ENCODE measurements around the gene LARGE1. TPM values are rescaled to one million over a fixed set of nuclear protein-coding genes. Genes with fewer than 3 reads are reported as not detected.

Gene LARGE1
- total RNA-seq, 2 donors from 2014 or later, result 29.5 to 42.1 TPM

DNA sequence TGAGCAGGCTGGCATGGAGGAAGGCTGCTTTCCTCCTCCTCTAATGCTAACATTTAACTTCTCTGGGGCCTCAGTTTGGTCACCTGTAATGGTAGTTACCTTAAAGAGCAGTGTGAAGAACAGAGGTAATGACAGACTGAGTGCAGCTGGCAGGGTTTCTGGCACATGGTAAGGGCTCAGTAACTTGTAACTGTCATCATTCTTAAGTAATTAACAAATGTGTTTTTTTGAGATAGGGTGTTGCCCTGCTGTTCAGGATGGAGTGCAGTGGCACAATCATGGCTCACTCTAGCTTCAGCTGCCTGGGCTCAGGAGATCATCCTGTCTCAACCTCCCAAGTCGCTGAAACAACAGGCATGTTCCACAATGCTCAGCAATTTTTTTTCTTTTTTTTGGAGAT lies 620.1 kb downstream of the LARGE1 start:
- H3K27ac ChIP-seq, result no peak overlapping the region
- H3K4me3 ChIP-seq, result no peak overlapping the region
- H3K36me3 ChIP-seq, result no peaks in the 10 kb centered on the region
- H3K27me3 ChIP-seq (replicated peaks; ENCODE audit: insufficient read depth), result no peaks in the 10 kb centered on the region
- DNase-seq (ENCODE audit: low spot score) (no peak), ATAC-seq (ENCODE audit: insufficient number of reproducible peaks, low FRiP score, low read depth) (no peak)
- H3K4me1 ChIP-seq (ENCODE audit: control insufficient read depth in 1 of 2, low read depth in 2 of 2), result peaks cover 4 to 9% of the 10 kb centered on the region in 2 donors
- H3K9me3 ChIP-seq, result no peaks in the 10 kb centered on the region
- TF ChIP-seq, protein P1, sequence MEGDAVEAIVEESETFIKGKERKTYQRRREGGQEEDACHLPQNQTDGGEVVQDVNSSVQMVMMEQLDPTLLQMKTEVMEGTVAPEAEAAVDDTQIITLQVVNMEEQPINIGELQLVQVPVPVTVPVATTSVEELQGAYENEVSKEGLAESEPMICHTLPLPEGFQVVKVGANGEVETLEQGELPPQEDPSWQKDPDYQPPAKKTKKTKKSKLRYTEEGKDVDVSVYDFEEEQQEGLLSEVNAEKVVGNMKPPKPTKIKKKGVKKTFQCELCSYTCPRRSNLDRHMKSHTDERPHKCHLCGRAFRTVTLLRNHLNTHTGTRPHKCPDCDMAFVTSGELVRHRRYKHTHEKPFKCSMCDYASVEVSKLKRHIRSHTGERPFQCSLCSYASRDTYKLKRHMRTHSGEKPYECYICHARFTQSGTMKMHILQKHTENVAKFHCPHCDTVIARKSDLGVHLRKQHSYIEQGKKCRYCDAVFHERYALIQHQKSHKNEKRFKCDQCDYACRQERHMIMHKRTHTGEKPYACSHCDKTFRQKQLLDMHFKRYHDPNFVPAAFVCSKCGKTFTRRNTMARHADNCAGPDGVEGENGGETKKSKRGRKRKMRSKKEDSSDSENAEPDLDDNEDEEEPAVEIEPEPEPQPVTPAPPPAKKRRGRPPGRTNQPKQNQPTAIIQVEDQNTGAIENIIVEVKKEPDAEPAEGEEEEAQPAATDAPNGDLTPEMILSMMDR (IDR thresholded peaks at IDR 0.05), result no peak

DNA sequence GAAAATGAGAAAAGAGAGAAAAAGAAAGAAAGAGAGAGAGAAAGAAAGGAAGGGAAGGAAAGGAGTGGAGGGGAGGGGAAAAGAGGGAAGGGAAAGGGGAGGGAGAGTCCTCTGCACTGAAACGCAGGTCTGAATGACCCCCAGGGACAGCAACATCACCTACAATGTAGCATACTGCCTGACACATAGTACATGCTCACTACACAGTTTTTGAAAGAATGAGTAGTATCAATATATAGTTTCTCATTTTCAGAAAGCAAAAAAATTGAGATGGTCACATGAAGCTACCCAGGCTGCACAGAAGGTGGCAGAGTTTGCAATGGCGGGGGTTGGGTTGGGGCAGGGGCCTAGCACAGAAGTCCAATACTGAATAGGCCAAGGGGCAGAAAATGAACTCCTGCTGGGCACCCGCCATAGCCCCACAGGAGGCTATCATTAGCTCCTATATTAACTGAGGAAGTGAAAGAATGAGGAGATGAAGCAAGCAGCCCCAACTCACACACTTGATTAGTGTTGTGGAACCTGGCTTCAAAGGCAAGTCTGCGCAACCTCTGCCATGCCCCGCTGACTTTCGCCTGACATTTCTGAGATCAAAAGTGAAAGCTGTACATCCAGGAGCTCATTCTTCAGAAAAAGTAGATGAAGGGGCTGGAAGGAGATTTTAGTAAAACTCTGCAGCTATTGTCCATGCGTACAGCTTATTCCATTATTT lies 620.9 kb downstream of the LARGE1 start:
- Histone ChIP-seq H3K36me3 (no peaks in the 10 kb centered on the region), H3K4me3 (no peak overlapping the region), H3K9me3 (no peaks in the 10 kb centered on the region), H3K27me3 (replicated peaks; ENCODE audit: insufficient read depth) (no peaks in the 10 kb centered on the region), H3K4me1 (ENCODE audit: control insufficient read depth in 1 of 2, low read depth in 2 of 2) (peaks cover 4 to 9% of the 10 kb centered on the region in 2 donors), H3K27ac (no peak overlapping the region)
- TF ChIP-seq, protein P1 (IDR thresholded peaks at IDR 0.05), result no peak
- DNase-seq (ENCODE audit: low spot score) (no peak), ATAC-seq (ENCODE audit: insufficient number of reproducible peaks, low FRiP score, low read depth) (no peak)

DNA sequence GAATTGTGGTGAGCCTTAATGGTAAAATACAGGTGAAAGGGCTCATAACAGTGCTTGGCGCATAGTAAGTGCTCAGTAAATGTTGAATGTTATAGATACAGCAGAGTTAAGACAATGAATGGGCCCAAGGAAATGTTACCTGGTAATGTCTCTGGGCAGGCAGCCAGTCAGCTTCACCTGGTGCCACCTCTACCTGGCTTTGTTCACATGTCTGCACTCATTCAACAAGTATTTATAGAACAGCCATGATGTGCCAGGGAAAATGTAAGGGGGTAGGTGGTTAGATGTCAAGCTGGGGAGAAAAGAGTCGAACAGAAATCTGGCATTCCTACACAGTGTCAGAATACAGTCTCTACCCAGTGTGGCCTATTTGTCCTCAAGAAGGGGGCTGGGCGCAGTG lies 623.3 kb downstream of the LARGE1 start:
- no peak overlapping the region for H3K4me3 ChIP-seq
- no peaks in the 10 kb centered on the region for H3K27me3 ChIP-seq (replicated peaks; ENCODE audit: insufficient read depth)
- no peak overlapping the region for H3K27ac ChIP-seq
- peaks cover 4 to 9% of the 10 kb centered on the region in 2 donors for H3K4me1 ChIP-seq (ENCODE audit: control insufficient read depth in 1 of 2, low read depth in 2 of 2)
- no peaks in the 10 kb centered on the region for H3K9me3 ChIP-seq
- no peaks in the 10 kb centered on the region for H3K36me3 ChIP-seq
- TF ChIP-seq, protein P1 (IDR thresholded peaks at IDR 0.05), result no peak
- DNase-seq (ENCODE audit: low spot score) (no peak), ATAC-seq (ENCODE audit: insufficient number of reproducible peaks, low FRiP score, low read depth) (no peak)

DNA sequence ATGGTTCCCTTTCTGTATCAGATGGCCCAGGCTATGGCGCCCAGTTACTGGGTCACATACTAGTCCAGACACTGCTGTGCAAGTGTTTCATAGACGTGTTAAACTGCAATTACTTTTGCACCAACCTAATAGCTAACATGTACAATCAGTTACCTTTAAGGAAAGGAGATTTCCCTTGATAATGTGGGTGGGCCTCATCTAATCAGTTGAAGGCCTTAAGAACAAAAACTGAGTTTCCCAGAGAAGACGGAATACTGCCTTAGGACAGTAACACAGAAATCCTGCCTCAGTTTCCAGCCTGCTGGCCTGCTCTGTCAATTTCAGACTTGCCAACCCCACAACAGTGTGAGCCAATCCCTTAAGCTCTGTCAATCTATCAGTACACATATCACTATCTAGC lies 632.2 kb downstream of the LARGE1 start:
- Histone ChIP-seq H3K27ac (no peak overlapping the region), H3K36me3 (peaks cover 4% of the 10 kb centered on the region), H3K9me3 (no peaks in the 10 kb centered on the region), H3K27me3 (replicated peaks; ENCODE audit: insufficient read depth) (no peaks in the 10 kb centered on the region), H3K4me1 (ENCODE audit: control insufficient read depth in 1 of 2, low read depth in 2 of 2) (no peaks in the 10 kb centered on the region), H3K4me3 (no peak overlapping the region)
- TF ChIP-seq, protein P1 (IDR thresholded peaks at IDR 0.05), result no peak
- DNase-seq (ENCODE audit: low spot score) (no peak), ATAC-seq (ENCODE audit: insufficient number of reproducible peaks, low FRiP score, low read depth) (no peak)

DNA sequence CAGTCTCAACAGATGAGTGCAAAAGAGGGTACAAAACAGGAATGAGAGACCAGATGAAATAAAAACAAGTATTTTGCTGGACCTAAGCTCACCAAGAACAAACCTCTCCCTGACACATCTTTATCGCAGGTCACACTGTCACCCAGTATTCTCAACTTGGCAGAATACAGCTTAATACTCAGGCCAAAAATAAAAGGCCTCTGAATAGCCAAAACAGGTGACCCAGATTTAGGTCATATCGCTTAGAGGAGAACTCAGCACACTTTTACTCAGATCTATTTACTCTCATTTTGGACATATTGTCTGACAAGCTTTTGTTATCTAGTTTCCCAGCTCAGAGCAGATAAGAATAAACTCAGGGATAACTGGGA lies 645.2 kb downstream of the LARGE1 start:
- Histone ChIP-seq H3K27ac (no peak overlapping the region), H3K4me3 (no peak overlapping the region), H3K9me3 (no peaks in the 10 kb centered on the region), H3K36me3 (no peaks in the 10 kb centered on the region), H3K27me3 (replicated peaks; ENCODE audit: insufficient read depth) (no peaks in the 10 kb centered on the region), H3K4me1 (ENCODE audit: control insufficient read depth in 1 of 2, low read depth in 2 of 2) (peaks cover 5 to 20% of the 10 kb centered on the region in 2 donors)
- ATAC-seq (ENCODE audit: insufficient number of reproducible peaks, low FRiP score, low read depth) (no peak), DNase-seq (ENCODE audit: low spot score) (no peak)
- TF ChIP-seq, protein P1 (IDR thresholded peaks at IDR 0.05), result no peak
